ENCODE results near the gene FAM13A.

FAM13A gene

DNA sequence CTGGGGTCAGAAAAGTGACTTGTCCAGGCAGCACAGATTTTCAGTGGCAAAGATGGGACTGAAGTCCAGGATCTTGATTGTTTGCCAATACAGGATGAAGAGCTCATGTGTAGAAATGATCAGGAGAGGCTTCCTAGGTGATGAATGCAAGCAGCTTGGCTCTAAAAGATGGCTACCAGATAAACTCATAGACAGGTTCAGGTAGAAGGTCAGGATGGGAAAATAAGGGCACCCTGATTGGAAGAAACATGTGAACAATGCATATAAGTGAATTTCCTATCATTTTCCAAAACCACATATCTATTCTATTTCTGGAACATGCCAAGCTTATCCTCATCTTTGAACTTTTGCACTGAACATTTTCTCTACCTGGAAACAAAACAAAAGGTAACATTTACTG, 87.7 kb downstream of the FAM13A start:
- TF ChIP-seq CTCF (IDR thresholded peaks at IDR 0.05; ENCODE audit: low read length) (no peak), EZH2phosphoT487 (IDR thresholded peaks at IDR 0.05; ENCODE audit: low read length) (no peak), EZH2 (optimal IDR thresholded peaks at IDR 0.05; ENCODE audit: low read depth, low read length) (no peak)
- H3K9ac ChIP-seq (ENCODE audit: low read length) = no peak overlapping the region
- no peaks in the 10 kb centered on the region for H3K79me2 ChIP-seq (ENCODE audit: low read length)
- DNase-seq = no peak
- no peaks in the 10 kb centered on the region for H3K4me1 ChIP-seq (ENCODE audit: low read length)
- no peaks in the 10 kb centered on the region for H3F3A ChIP-seq (ENCODE audit: insufficient read depth, low read length)
- no peak overlapping the region for H3K4me2 ChIP-seq (ENCODE audit: low read depth, low read length)
- H3K27me3 ChIP-seq (replicated peaks; ENCODE audit: insufficient read depth, low read length) = no peaks in the 10 kb centered on the region
- no peaks in the 10 kb centered on the region for H3K9me2 ChIP-seq (replicated peaks; ENCODE audit: insufficient read depth, low read length)
- H4K20me1 ChIP-seq (ENCODE audit: insufficient read depth, low read length) = no peaks in the 10 kb centered on the region
- H3K27ac ChIP-seq (ENCODE audit: low read length) = no peak overlapping the region
- H2AFZ ChIP-seq (ENCODE audit: low read length) = no peak overlapping the region
- no peak overlapping the region for H3K4me3 ChIP-seq (ENCODE audit: low read length)
- no peaks in the 10 kb centered on the region for H3K9me3 ChIP-seq (replicated peaks; ENCODE audit: insufficient read depth, low read length)
- H3K36me3 ChIP-seq (replicated peaks; ENCODE audit: insufficient read depth, low read length) = no peaks in the 10 kb centered on the region

DNA sequence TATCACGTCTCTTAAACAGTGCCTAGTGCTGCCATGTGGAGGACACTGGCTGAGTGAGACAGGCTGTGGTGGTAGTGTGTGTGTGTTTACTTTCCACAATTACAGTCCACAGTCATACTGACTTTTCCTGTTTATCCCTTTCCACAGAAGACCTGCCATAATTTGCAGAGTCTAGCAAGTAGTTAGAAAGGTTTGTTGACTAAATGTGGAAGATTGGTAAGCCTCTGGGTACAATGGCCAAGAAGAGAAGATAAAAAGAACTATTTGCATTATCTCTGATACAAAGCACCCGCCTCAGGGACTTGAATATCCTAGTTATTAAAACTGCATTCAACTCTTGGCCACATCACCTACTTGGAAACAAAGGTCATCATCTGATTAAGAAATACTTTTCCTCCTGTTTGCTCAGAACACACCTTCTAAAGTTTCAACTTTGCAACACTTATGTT, 89.1 kb downstream of the FAM13A start:
- H3K4me1 ChIP-seq (ENCODE audit: low read length) = no peaks in the 10 kb centered on the region
- no peak overlapping the region for H3K27ac ChIP-seq (ENCODE audit: low read length)
- H3K79me2 ChIP-seq (ENCODE audit: low read length) = no peaks in the 10 kb centered on the region
- no peaks in the 10 kb centered on the region for H3K36me3 ChIP-seq (replicated peaks; ENCODE audit: insufficient read depth, low read length)
- H2AFZ ChIP-seq (ENCODE audit: low read length) = no peak overlapping the region
- no peaks in the 10 kb centered on the region for H3F3A ChIP-seq (ENCODE audit: insufficient read depth, low read length)
- TF ChIP-seq CTCF (IDR thresholded peaks at IDR 0.05; ENCODE audit: low read length) (no peak), EZH2phosphoT487 (IDR thresholded peaks at IDR 0.05; ENCODE audit: low read length) (no peak), EZH2 (optimal IDR thresholded peaks at IDR 0.05; ENCODE audit: low read depth, low read length) (no peak)
- H3K4me2 ChIP-seq (ENCODE audit: low read depth, low read length) = no peak overlapping the region
- no peaks in the 10 kb centered on the region for H4K20me1 ChIP-seq (ENCODE audit: insufficient read depth, low read length)
- no peak for DNase-seq
- no peaks in the 10 kb centered on the region for H3K27me3 ChIP-seq (replicated peaks; ENCODE audit: insufficient read depth, low read length)
- no peaks in the 10 kb centered on the region for H3K9me3 ChIP-seq (replicated peaks; ENCODE audit: insufficient read depth, low read length)
- H3K4me3 ChIP-seq (ENCODE audit: low read length) = no peak overlapping the region
- no peak overlapping the region for H3K9ac ChIP-seq (ENCODE audit: low read length)
- no peaks in the 10 kb centered on the region for H3K9me2 ChIP-seq (replicated peaks; ENCODE audit: insufficient read depth, low read length)

- H3K4me1 ChIP-seq (ENCODE audit: low read length) = no peaks in the 10 kb centered on the region
- H4K20me1 ChIP-seq (ENCODE audit: insufficient read depth, low read length) = no peaks in the 10 kb centered on the region
- no peaks in the 10 kb centered on the region for H3K79me2 ChIP-seq (ENCODE audit: low read length)
- H3K27me3 ChIP-seq (replicated peaks; ENCODE audit: insufficient read depth, low read length) = no peaks in the 10 kb centered on the region
- H3K9me2 ChIP-seq (replicated peaks; ENCODE audit: insufficient read depth, low read length) = no peaks in the 10 kb centered on the region
- no peak for TF ChIP-seq EZH2phosphoT487 (IDR thresholded peaks at IDR 0.05; ENCODE audit: low read length)
- TF ChIP-seq CTCF (IDR thresholded peaks at IDR 0.05; ENCODE audit: low read length) = no peak
- no peak for TF ChIP-seq EZH2 (optimal IDR thresholded peaks at IDR 0.05; ENCODE audit: low read depth, low read length)
- H3K4me3 ChIP-seq (ENCODE audit: low read length) = no peak overlapping the region
- H3K27ac ChIP-seq (ENCODE audit: low read length) = no peak overlapping the region
- no peaks in the 10 kb centered on the region for H3F3A ChIP-seq (ENCODE audit: insufficient read depth, low read length)
- H2AFZ ChIP-seq (ENCODE audit: low read length) = no peak overlapping the region
- H3K9ac ChIP-seq (ENCODE audit: low read length) = no peak overlapping the region
- no peaks in the 10 kb centered on the region for H3K9me3 ChIP-seq (replicated peaks; ENCODE audit: insufficient read depth, low read length)
- no peak for DNase-seq
- no peak overlapping the region for H3K4me2 ChIP-seq (ENCODE audit: low read depth, low read length)
- H3K36me3 ChIP-seq (replicated peaks; ENCODE audit: insufficient read depth, low read length) = no peaks in the 10 kb centered on the region
These were observed 91.9 kb downstream of the FAM13A start for GRCh38 chr4:88965053-88965452.

Data from MM.1S (cell line).